HG02798 (cell line): ENCODE results near the gene GSE1.

Experiments used
- ATAC-seq: cut with Tn5 transposase; IDR thresholded peaks from one replicate; pipeline ENCODE4 v1.9.1; 2021; ENCODE audit warnings: mild to moderate bottlenecking; ENCODE audit not compliant: unreplicated experiment, poor library complexity

Gene GSE1

GRCh38 chr16:85612801-85613603, at the start of gene GSE1:
Gene GSE1, plus strand, starts transcription at chr16:85613322. Its CDS starts 70 bp downstream, at chr16:85613392.
- peak; percentile 59 for ATAC-seq

GRCh38 chr16:85563515-85564276, 49.4 kb upstream of the GSE1 start:
- ATAC-seq = no peak

- ATAC-seq = no peak
These were observed 48.7 kb upstream of the GSE1 start for GRCh38 chr16:85564277-85565051.

GRCh38 chr16:85565340-85565739, 47.8 kb upstream of the GSE1 start:
- ATAC-seq = no peak

GRCh38 chr16:85565801-85566526, 47.2 kb upstream of the GSE1 start:
- no peak for ATAC-seq

GRCh38 chr16:85566561-85567100, 46.5 kb upstream of the GSE1 start:
- ATAC-seq = no peak

GRCh38 chr16:85567101-85567866, 45.8 kb upstream of the GSE1 start:
- no peak for ATAC-seq

GRCh38 chr16:85567935-85568334, 45.2 kb upstream of the GSE1 start:
- no peak for ATAC-seq

- no peak for ATAC-seq
These were observed 44.6 kb upstream of the GSE1 start for GRCh38 chr16:85568519-85568918.

GRCh38 chr16:85569039-85569614, 44.0 kb upstream of the GSE1 start:
- no peak for ATAC-seq

GRCh38 chr16:85569615-85570212, 43.4 kb upstream of the GSE1 start:
- peak; percentile 69 for ATAC-seq

- ATAC-seq = peak; percentile 25
These were observed 42.8 kb upstream of the GSE1 start for GRCh38 chr16:85570213-85570734.

- ATAC-seq = peak; percentile 35
These were observed 42.2 kb upstream of the GSE1 start for GRCh38 chr16:85570735-85571562.

GRCh38 chr16:85571563-85571812, 41.6 kb upstream of the GSE1 start:
- ATAC-seq = no peak

GRCh38 chr16:85571813-85572619, 41.1 kb upstream of the GSE1 start:
- no peak for ATAC-seq

GRCh38 chr16:85573045-85573695, 40.0 kb upstream of the GSE1 start:
- no peak for ATAC-seq
